NCI-H2107 (cell line): Measurements from ENCODE around the gene MROH2B.
"Not testable (repeated sequence)": the region's sequence is repeated elsewhere in the genome, so short reads cannot be mapped to it uniquely, and the experiment has no call there.

Source experiments
- DNase-seq: peaks from one replicate; lab custom pipeline; 2025; lab: John Stamatoyannopoulos, UW

Gene MROH2B

DNA sequence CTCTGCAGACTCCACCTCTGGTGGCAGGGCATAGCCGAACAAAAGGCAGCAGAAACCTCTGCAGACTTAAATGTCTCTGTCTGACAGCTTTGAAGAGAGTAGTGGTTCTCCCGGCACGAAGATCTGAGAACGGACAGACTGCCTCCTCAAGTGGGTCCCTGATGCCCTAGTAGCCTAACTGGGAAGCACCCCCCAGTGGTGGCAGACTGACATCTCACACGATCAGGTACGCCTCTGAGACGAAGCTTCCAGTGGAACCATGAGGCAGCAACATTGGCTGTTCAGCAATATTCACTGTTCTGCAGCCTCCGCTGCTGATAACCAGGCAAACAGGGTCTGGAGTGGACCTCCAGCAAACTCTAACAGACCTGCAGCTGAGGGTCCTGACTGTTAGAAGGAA lies 48.5 kb downstream of the MROH2B start:
- not testable (repeated sequence) for DNase-seq

DNA sequence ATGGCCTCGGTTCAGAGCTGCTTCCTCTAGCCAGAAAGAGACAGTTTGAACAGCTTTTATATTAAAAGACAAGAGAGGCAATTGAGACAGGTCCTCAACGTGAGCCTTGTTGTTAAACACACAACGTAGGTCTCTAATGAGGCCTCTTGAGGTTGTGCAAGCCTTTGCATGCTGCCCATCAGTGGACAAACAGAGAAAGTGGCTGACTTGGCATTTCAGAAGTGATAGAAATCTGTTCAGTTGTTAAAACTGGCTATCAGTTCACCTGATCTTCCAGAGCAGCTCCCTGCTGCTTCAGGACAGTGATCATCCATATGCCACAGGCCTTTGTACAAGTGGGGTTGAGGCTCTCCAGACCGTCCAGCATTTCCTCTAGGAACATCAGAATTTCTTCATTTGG lies 58.8 kb downstream of the MROH2B start:
- DNase-seq = no peak

DNA sequence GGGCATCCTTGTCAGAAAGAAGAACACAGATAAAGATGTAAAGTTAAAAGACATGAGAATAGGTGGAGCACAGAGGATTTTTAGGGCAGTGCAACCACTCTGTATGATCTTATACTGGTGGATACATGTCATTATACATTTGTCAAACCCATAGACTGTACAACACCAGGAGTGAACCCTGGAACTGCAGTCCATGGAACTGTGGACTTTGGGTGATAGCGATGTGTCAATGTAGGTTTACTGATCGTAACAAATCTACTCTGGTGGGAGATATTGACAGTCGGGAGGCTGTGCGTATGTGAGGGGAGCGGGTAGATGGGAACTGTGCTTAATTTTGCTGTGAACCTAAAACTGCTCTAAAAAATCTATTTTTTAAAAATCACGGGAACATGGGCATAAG lies 60.6 kb downstream of the MROH2B start:
- no peak for DNase-seq

- DNase-seq = no peak
These were observed 61.9 kb downstream of the MROH2B start for GRCh38 chr5:41009232-41009631.

DNA sequence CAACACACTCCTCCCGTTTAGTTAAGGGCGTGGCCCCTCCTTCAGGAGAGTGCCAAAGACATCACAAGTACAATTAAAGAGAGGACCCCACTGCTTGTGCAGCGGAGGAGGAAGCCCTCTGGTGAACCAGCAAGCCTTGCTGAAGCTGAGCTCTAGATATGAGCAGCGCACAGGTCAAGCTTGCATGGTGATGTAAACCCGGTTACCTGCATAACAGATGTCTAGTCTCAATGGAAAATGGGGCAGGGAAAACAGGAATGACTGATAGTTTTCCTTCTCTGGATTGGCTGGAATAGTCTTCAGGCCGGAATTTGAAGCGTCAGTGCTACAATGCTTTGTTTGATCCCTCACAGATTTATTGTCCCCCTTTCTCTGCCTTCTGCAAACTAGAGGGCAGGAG lies 66.2 kb downstream of the MROH2B start:
- no peak for DNase-seq

- no peak for DNase-seq
These were observed 67.3 kb downstream of the MROH2B start for GRCh38 chr5:41003670-41004376.

DNA sequence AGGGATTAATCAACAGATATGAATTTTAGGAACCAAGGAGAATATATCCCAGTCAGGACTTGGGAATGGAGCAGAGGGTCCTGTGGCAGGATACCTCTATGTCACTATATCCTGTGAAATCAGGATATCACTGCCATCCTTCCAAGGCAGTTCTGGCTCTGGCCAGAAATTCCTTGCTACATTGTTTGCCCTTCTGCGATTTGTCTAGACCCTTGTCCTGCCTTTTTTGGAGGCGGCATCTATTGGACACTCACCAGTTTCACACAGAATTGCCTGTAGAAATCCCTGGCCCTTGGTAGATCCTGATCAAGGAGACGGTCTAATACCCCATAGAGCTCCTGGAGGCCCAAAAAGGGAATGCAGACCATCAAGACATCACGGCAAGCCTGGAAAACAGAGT lies 71.2 kb downstream of the MROH2B start:
- DNase-seq = no peak

DNA sequence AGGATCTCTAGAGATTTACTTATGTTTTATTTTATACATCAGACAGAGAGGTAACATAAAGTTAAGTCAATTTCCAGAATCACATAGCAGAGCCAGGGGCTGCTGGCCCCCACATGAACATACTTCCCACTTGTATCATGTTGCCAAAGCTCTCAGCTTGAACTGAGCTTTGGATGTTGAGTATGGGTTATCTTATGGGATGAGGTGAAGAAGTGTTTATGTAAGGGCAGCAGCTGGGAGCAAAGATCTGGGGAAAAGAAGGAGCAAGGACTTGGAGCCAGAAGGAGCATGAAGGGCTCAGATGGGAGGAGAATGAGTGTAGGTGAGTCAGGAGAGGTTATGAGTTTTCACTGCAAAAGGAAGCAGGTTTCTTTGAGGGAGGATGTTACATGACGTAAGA lies 72.0 kb downstream of the MROH2B start:
- DNase-seq = no peak

DNA sequence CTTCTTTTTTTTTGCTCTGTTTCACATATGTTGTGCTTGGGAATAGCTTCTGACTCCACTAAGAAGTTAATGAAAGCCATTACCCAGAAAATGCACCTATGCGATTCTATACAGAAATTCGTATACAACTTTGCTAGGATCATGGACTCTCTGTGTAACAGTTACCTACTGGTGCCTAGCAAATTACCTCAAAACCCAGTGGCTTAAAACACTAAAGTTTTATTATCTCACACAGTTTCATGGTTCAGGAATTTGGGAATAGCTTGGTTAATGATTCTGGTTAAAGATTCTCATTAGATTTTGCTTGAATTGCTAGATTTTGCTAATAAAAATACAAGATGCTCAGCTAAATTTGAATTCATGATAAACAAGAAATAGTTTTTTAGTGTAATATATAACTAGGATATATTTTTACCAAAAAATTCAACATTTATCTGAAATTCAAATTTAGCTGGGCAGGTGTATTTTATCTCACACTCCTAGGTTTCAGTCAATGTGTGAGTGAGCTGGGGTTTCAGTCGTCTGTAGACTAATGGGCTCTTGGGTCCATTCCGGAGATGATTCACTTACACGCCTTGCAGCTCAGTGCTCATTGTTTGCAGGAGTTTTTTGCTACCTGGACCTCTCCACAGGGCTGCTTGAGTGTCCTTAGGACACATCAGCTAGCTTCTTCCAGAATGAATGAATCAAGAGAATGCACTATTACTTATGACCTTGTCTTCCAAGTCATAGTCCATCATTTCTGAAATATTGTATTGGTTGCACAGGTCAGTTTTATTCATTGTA lies 75.1 kb downstream of the MROH2B start:
- DNase-seq = no peak

DNA sequence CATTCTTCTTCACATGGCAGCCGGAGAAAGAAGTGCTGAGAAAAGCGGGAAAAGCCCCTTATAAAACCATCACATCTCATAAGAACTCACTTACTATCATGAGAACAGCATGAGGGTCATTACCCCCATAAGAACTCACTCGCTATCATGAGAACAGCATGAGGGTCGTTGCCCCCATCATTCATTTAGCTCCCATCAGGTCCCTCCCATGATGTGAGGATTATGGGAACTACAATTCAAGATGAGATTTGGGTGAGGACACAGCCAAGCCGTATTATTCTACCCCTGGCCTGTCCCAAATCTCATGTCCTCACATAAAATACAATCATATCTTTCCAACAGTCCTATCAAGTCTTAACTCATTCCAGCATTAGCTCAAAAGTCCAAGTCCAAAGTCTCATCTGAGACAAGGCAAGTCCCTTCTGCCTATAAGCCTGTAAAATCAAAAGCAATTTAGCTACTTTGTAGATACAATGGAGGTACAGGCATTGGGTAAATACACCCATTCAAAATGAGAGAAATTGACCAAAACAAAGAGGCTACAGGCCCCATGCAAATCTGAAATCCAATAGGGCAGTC lies 79.1 kb downstream of the MROH2B start:
- DNase-seq = no peak

DNA sequence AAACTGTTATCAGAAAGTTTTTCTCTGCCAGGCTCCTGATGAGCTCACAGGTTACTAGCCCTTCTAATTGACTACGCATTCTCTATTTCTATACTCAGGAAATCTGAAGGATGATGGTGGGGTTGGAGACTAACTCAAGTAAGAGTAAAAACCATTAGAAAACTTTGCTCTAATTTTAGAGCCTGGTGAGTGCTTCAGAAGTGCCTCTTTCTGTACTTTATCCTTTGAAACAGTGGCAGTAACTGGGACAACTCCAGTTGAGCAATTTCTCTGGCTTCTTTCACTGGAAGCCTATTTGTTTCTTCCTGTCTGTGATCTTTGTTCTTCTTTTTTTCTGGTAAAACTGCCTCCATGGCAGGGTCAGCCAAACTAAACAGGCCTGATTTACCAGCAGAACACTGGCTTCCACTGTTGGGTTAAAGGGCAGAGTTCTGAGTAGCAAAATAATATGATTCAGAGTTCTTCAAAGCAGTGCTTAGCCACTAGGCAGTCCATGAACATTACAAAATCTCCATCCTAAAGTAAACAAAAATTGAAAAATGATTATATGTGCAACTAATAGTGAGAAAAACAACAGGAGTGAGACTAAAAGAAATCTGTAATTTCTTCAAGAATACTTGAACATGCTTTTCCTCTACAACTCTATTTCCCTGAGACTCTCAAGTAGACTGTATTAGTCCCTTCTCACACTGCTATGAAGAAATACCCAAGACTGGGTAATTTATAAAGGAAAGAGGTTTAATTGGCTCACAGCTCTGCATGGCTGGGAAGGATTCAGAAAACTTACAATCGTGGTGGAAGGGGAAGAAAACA lies 79.8 kb downstream of the MROH2B start:
- no peak for DNase-seq

GRCh38 chr5:40988746-40989510 lies 82.2 kb downstream of the MROH2B start:
- DNase-seq = no peak

DNA sequence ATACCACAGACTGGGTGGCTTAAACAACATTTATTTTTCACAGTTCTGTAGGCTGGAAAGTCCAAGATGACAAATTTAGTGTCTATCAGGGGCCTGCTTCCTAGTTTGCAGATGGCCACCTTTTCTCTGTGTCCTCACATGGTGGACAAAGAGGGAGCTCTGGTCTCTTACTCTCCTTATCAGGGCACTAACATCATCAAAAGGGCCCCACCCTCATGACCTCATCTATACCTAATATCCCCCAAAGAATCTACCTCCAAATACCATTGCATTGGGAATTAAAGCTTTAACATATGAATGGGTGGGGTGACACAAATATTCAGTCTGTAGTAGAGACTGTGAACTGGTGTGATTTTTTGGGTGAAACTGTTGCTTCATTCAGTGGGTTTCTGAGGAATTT lies 83.8 kb downstream of the MROH2B start:
- DNase-seq = no peak

DNA sequence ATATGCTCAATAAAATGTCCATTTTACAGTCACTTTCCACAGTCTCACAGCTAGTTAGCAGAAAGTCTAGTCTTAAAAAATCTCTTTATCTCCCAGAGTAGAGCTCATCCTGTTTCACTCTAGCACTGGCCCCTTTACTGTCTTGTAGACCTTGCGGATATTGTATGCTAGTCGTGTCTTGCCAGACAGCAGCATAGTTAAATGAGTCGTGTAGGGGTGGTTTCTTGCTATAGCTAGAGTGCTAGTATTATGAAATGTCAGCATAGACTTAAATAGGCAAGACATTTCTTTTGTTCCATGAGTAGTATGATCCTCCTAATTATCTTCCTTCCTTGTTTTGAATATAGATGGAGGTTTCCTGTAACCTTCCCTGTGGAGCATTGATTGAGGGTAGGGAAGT lies 84.5 kb downstream of the MROH2B start:
- DNase-seq = no peak

DNA sequence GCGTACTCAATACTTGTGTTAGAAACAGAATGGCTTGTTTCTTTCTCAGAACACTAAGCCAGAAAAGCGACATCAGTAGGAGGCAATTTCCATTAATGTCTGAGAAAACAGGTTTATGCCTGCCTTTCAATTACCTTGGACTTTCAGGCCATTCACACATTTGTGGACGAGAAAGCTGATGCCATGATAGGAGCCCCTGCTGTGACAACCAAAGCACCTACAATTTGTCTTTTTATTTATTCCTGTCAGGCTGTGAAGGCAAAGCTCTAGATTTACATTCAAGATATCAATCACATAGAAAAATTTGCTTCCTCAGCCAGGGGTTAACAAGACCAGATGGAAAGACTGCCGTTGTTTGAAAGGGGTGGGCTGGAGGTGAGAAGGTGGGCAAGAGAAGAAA lies 85.6 kb downstream of the MROH2B start:
- DNase-seq = no peak

GRCh38 chr5:40984884-40985283 lies 86.3 kb downstream of the MROH2B start:
- DNase-seq = no peak

DNA sequence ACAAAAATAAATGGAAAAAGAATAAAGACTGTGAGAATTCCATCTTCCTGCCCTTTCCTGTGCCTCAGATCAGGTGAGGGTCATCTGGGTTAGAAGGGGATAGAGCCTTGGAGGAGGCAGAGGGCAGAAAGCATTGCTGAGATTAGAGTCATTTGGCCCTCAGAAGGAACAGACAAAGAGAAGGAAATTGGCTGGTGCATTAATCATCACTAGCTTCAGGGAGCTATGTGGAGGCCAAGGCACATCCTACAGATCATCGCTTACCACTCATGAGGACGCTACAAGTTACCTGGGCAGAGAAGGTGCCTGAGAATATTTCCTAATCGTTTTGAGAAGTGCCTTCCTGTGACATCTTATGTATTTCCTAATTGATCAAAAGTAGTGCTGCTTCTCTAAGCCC lies 87.4 kb downstream of the MROH2B start:
- no peak for DNase-seq

DNA sequence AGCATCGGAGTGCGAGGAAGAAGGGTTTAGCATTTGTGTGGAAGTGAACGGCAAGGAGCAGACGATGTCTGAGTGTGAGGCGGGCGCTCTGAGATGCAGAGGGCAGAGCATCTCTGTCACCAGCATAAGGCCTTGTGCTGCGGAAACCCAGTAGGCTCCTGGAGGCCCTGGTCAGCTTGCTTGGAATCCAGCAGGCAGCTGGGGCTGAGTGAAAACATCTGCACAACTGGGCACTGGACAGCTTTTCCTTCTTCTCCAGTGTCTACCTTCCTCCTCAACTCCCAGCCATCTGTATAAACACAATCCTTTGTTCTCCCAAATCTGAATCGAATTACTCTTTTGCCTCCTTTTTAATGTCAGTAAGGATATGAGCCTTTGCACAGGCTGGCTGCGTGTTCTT lies 89.7 kb downstream of the MROH2B start:
- no peak for DNase-seq

DNA sequence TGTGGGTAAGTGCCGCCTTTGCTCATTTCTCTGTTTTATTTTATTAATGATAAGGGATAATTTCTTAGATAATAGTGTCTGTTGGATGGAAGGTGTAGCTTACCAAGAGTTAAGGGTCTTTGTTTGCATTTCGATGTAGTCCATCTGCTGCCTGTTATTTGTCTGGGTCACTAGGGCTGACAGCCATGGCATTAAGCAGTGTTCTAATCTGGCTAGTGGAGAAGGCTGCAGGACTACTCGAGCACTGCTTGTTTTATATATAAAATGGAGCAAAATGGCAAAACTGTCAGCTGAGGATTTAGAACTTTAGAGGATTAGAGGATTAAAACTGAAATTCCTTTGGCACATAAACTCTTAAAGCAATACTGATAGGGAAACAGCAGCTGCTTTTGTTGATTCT lies 94.3 kb downstream of the MROH2B start:
- DNase-seq = no peak

GRCh38 chr5:40976041-40976440 lies 95.1 kb downstream of the MROH2B start:
- no peak for DNase-seq

DNA sequence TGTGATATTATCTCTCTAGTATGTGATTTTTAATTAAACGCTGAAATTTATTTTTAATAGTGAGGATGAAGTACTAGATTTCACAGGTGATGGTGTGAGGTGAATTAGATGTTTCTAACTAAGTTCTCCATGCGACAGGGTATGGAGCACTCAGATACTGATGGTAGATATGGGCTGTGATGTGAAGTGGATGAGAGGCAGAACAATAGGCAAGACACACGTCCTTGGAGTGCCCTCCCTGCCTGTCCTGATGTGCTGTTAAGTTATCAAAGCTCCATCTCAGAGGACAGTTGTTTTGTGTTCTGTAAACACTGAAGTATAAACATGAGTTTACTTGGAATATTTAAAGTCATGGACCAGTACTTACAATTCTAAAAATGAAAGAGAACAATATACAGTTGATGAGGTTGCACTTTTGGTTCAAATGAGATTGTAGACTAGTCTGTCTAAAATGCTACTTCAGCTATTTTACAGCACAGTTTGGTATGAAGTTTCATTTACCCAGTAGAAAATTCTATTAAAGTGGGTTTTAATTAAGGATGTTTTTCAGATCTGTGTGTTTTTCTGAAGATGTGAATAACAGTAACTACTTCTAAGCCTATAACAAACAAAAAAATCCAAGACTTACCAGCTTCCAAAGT lies 97.7 kb downstream of the MROH2B start:
- DNase-seq = no peak
